8988T (cell line): ENCODE measurements around the gene RAB36.
"Not testable (repeated sequence)": the region's sequence is repeated elsewhere in the genome, so short reads cannot be mapped to it uniquely, and the experiment has no call there.

Experiments
- DNase-seq: peaks from one replicate; pipeline ENCODE4 v3.0.0; 2011

Gene RAB36

GRCh38 chr22:23121424-23121823, 23.9 kb upstream of the RAB36 start:
- no peak for DNase-seq

GRCh38 chr22:23122216-23122957, 22.9 kb upstream of the RAB36 start:
- no peak for DNase-seq

DNA sequence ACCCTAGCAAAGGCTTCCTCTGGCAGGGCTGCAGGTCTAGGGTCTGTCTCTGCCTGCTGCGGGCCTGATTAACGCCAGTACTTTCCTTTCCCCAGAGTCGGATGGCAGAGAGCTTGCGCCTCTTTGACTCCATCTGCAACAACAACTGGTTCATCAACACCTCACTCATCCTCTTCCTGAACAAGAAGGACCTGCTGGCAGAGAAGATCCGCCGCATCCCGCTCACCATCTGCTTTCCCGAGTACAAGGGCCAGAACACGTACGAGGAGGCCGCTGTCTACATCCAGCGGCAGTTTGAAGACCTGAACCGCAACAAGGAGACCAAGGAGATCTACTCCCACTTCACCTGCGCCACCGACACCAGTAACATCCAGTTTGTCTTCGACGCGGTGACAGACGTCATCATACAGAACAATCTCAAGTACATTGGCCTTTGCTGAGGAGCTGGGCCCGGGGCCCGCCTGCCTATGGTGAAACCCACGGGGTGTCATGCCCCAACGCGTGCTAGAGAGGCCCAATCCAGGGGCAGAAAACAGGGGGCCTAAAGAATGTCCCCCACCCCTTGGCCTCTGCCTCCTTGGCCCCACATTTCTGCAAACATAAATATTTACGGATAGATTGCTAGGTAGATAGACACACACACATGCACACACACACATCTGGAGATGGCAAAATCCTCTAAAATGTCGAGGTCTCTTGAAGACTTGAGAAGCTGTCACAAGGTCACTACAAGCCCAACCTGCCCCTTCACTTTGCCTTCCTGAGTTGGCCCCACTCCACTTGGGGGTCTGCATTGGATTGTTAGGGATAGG, 22.1 kb upstream of the RAB36 start:
- no peak for DNase-seq

- DNase-seq: no peak
These were observed 21.4 kb upstream of the RAB36 start for GRCh38 chr22:23123804-23124254.

GRCh38 chr22:23124611-23125511, 20.4 kb upstream of the RAB36 start:
- no peak for DNase-seq

DNA sequence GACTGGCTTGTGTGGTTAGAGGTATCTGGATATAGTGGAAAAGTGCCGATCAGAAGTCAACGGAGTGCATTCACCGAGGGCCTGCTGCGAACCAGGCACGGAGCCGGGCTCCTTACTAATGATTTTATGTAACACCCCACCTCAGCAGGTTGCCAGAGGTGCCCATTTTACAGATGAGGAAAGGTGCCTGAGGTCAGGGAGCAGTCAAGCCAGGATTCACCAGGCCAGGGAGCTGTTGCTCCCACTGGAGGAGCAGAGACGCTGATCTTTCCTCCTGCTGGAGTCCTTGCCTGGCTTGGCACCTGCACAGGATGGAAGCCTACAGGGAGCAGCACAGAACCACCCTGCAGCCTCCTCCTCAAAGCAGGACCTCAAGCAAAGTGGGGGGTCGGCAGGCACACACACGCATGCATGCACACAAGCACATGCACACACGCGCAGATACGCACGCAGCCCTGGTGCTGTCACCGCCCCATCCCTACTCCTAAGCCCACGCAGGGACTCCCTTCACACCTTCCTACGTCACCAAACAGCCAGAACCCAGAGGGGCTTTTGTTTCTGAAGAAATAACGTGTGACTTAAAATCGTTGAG, 19.7 kb upstream of the RAB36 start:
- DNase-seq: no peak

DNA sequence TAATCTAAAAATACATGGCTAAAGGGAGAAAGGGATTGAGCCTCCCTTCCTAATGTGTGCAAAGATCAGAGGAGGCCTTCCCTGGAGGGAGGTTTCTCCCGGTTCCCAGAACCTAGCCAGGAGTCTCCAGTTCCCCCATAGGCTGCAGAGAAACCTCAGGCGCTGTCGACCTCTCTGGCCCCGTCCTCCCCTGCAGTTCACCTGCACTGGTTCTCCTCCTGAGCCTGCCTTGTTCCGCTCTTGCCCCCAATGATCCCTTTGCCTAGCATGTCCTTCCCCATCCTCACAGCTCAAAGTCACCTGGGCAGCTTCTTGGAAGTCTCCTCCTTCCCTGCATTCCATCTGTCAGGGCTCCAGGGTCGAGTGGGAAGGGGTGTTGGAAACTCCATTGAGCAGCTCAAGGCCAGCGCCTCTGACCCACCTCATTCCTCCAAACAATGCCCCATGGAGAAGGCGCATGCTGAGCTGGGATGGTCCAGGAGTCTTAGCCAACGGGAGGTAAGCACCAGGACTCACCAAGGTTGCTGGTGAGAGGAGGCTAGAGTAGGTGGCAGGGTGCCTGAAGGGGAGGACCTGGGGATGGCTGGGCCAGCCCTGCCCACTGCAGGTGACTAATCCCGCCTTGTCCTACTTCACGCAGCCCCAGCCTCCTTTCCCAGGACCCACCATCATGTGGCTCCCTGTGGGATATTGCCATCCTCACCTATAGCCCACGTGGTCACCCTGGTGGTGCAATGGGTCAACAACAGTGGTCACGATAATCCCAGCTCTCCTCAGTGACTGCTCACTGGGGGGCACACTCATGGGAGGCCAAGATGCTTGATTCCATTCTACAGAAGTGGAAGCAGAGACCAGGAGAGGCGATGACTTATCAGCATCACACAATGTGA, 18.9 kb upstream of the RAB36 start:
- no peak for DNase-seq

- no peak for DNase-seq
These were observed 18.1 kb upstream of the RAB36 start for GRCh38 chr22:23127055-23127756.

GRCh38 chr22:23127788-23128187, 17.5 kb upstream of the RAB36 start:
- DNase-seq: no peak

DNA sequence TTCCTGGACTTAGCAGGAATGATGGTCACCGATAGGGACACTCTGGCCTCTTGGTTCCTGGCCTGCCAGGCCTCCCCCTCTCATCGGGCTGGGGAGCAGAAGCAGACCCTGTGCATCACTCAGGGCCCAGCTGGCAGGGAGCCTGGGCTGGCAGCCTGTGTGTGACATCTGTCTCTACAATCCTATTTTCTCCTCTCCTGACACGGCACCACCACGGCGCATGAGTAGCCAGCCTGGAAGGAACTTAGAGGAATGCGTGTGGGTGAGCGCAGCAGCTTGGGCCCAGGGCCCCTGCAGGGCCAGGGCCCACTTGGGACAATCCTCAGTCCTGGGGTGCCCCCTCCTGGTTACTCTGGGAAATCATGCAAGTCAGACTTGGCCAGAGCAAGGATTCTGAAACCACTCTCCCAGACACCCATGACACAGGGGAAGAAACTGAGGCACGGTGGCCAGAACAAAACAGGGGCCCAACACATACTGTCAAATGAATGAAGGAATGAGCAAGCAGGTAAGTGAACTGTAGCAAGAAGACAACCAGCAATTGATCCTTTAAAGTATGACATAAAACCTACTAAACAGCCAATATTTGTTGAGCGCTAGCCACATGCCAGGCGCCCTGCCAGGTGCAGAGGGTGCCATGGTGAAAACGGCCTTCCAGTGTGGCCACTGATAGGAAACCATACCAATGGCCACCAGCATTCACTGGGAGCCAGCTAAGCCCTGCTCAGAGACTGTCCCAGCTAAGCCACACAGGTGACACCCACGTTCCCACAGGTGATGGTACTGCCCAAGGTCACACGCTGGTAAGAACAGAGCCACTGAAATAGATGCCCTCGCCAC, 16.8 kb upstream of the RAB36 start:
- peak; percentile 77 for DNase-seq

DNA sequence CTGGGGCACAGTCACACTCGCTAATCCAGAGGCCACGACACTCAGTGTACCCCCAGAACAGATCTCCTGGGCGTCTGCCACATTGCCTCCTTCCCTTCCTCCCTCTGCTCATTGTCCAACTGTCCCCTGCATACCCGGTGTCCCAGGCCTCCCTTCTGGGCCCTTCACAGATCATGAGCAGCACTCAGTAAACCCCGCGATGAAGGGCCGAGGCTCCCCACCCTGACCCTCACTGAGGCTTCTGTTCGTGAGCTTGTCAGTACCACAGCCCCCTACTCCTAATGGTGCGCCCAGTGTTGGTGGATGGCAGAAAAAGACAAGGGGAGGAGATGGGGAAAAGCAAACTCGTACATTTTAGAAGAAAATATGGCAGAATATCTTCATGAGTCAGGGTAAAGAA, 16.1 kb upstream of the RAB36 start:
- no peak for DNase-seq

DNA sequence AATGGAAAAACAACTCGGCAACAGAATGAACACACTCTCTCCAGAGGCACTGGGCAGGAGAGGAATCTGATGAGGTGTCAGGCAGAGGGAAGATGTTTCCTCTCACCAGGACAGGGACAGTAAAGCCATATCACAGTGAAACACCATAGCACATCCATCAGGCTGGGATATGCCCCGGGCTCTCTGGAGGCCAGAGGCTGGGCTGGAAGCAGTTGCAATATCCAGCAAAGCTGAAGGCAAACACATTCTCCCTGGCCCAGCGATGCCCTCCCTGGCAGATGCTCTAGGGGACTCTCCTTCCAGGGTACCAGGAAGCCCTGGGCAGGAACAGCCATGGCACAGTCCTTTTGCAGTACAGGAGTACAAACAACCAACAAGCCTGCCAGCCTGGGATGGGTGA, 14.6 kb upstream of the RAB36 start:
- no peak for DNase-seq

GRCh38 chr22:23131931-23132330, 13.3 kb upstream of the RAB36 start:
- DNase-seq: no peak

DNA sequence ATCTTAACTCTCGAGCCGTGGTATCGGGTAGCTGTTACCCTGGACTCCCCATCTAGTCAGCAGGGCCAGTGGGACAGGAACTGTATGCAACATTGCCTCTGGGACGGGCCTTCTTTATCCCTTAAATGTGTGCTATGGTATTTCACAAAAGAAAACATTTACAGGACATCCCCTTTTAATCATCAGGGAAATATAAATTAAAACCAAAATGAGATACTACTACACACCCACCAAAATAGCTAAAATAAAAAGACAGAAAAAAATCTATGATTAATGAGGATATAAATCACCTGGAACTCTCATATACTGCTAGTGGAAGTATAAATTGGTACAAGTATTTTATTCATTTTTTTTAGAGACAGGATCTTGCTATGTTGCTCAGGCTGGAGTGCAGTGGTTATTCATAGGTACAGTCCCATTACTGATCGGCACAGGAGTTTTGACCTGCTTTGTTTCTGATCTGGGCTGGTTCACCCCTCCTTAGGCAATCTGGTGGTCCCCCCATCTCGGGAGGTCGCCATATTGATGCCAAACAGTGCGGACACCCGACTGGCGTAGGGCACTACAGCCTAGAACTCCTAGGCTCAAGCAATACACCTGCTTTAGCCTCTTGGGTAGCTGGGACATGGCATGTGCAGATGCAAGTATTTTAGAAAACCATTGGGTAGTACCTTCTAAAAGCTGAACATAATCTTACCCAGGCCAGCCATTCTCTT, 12.7 kb upstream of the RAB36 start:
- no peak for DNase-seq

DNA sequence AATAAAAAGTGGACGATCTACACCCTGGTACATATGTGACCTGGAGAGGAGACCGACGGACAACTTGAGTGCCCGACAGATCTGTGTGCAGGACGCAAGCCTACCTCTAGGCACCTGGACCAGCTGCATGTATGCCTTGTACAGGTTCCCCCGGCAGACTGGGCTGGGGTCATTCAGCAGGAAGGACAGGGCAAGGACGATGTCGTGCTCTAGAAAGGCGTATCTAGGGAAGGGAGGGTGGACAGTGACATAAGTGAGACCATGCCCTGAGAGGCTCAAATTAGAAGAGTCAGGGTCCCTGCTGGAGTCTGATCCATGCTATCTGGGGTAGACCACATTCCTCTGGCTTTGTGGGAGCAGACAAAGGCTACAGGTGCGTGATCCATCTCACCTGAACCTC, 11.4 kb upstream of the RAB36 start:
- DNase-seq: no peak

DNA sequence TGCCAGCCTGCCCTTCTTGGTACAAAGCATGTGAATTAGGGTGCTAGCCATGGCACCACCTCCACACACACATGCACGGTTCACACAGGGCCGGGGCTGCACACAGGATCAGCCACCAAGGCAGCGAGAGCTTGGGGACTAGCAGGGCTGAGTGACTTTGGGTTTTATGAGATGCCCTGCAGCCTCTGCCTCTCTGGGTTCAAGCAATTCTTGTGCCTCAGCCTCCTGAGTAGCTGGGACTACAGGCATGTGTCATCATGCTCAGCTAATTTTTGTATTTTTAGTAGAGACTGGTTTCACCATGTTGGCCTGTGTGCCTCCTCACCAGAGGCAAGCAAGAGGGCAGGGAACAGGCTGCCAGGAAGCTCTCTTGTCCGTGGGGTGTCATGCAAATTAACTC, 8.3 kb upstream of the RAB36 start:
- DNase-seq: not testable (repeated sequence)

- DNase-seq: no peak
These were observed 7.8 kb upstream of the RAB36 start for GRCh38 chr22:23137468-23137867.

GRCh38 chr22:23137905-23138561, 7.2 kb upstream of the RAB36 start:
- DNase-seq: no peak
